HG03575 (cell line): ENCODE results near the gene PAPOLA.

Experiments
- ATAC-seq: cut with Tn5 transposase; IDR thresholded peaks from one replicate; pipeline ENCODE4 v1.9.1; 2021; ENCODE audit not compliant: unreplicated experiment, insufficient number of reproducible peaks, low FRiP score; ENCODE audit errors: extremely low read depth

The PAPOLA gene

DNA sequence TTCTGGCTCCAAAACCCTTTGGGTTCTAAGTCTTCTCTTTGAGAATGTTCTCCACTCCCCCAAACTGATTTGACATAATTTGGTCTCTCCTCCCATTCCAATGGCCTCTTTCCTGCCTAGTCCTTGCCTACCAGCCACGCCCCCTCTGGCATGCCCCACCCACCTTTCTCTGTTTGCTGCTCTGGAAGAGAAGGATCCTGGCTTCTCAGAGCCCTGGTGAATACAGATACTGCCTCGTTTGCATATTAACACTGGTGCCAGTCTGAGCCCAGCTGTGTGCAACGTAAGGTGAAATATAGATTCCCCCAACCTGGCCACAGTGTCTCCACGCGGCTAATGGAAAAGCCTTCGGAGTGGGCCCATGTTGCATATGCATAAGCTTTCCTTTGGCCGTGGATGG, 79.7 kb downstream of the PAPOLA start:
- no peak for ATAC-seq

DNA sequence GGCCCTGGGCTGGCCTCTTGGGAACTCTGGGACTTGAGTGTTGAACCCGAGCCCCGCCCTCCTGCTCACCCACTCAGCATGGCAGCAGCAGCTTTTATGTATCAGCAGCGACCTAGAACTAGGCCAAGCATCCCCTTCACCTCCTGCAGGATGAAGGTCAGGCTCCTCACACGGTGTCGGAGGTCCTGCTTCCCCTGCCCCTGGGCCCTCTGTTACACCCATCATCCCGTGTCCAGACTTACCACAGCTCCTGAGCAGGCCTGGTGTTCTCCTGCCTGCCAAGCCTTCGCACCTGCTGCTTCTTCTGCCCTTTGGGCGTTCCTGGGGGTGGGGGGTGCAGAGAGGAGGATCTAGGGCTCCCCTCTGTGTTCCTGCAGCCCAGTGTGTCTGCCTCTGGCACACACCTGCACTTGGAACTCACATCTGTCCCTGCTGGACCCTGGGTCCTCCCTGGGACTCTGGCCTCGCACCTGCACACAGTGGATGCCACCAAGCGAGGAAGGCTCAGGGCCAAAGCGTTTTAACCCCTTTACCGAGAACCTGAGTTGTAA, 80.3 kb downstream of the PAPOLA start:
- no peak for ATAC-seq

DNA sequence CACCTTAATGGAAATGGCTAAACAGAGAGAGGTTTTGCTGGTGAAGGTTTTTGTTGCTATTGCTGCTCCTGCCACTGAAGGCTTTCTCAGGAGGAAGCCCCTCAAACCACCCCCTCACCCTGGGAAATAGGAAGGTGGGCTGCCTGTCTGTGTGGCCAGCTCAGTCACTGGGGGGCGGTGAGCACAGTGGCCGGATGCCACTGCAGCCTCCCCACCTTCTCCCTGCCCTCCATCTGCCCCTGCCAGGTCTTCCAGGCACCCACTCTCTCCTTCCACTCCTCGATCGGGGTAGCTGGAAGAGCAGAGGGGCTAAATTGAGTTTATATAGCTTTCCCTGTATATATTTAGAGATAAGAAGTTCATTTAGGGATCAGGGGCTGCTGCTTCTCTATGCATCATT, 80.8 kb downstream of the PAPOLA start:
- ATAC-seq, result no peak

DNA sequence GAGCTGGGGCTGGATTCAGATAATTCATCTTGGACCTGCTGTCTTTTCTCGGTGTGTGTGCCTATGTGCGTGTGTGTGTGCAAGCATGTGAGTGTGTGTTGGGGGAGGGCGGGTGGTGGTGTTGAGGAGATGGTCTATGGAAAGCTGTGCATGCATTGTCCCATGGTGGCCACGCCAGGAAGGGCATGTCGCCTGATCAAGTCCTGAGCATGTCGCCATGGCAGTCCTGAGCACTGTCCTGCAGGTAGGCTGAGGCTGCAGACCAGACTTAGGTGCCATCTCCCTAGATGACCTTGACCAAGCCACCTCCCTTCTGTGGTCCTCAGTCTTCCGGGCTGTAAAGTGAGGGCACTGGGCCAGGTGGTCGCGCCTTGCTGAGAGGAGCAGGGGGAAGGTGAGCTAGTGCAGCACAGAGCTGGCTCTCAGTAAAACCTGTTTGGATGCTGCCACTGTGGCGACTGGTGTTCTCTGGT, 81.4 kb downstream of the PAPOLA start:
- no peak for ATAC-seq

DNA sequence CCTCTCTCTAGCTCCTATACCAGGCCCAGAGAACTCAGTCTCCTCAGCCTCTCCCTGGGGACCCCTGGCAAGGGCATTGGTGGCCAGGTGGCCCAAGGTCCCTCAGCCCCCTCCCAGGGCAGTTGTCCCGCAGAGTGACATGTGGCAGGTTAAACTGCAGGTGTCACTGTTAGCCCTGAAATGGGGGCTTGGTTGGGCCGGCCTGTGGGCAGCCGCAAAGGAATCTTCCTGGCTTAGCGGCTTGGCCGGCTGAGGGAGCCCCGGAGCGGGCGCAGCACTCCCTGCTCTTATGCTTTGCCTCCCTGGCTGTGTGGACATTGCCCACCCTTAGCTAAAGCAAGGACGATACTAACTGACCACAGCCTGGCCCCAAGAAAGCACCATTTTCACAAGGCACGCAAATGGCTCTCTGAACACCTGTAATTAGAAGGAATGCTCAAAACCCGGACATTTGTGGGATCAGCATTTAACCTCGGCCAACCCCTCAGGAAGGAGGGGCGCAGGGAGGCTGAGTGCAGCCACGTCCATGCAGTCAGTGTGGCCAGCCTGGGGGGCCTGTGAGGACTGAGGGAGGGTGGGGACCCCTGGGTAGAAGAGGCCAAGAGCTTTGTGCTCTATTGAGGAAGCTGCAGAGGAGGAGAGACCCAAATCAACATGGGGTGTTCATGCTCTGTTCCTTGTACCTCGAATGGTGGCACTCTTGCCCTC, 82.2 kb downstream of the PAPOLA start:
- no peak for ATAC-seq

DNA sequence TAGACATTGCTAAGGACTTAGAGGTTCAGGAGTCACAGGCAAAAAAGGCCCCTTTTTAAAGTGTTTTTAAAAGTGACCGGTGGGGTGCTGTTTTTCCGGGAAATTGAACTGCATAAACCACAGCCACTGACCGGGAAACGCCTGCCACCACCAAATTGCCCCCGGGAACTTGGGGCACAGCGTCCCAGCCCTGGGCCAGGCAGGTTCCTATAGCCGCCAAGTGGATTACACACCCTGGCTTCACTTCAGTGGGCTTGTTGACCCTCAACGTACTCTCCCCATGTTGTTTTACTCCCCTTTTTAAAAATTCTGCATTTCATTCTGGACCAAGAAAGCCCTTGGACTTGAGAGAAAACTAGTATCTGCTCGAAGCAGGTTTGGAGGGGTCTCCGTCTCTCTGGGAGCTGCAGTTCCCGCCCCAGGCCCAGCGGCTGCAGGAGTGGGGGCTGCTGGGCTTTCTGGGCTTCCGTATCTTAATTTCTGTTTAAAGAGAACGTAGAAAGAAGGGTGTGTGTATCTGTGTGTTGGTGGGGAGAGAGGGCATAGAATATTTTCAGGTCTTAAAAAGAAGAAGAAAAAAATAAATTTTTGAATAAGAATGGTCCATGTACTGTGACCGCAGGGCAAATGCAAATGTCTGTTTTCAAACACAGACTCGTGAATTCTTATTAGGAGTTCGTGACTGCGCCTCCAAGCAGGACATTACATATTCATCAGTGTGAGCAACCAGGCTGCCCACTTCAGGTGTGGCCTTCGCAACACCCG, 82.9 kb downstream of the PAPOLA start:
- ATAC-seq, result no peak

DNA sequence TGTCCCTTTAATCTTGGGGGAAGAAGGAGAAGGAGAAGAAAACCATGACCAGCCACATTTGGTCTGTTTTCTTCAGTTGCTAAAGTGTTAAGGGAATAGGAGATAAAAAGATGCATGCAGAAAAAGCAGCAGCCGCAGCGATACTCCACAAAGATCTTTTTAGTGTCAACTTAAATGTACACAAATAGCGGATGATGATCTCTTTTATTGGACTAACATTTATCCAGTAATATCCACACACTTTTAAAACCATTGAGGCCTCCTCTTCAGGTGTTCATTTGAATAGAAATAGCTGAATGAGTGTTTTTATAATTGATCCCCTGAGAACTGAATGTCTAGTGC, 83.5 kb downstream of the PAPOLA start:
- ATAC-seq, result no peak

DNA sequence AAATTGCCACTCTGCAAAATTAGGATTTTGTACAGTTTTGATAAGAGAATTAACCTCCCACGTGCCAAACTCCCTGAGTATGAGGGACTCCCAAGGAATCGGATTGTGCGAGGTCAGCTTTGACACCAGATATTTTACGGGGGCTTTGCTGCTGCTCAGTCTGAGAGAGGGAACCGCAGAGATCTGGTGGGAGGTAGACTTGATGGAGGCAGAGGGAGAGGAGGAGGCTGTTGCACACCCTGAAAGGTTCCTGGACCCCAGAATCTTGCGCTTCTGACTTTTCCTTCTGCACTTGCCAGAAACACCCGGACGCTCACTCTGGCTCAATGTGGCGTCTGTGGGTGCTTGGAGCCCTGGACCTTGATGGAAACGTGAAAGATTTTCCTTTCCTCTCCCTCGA, 83.9 kb downstream of the PAPOLA start:
- no peak for ATAC-seq

DNA sequence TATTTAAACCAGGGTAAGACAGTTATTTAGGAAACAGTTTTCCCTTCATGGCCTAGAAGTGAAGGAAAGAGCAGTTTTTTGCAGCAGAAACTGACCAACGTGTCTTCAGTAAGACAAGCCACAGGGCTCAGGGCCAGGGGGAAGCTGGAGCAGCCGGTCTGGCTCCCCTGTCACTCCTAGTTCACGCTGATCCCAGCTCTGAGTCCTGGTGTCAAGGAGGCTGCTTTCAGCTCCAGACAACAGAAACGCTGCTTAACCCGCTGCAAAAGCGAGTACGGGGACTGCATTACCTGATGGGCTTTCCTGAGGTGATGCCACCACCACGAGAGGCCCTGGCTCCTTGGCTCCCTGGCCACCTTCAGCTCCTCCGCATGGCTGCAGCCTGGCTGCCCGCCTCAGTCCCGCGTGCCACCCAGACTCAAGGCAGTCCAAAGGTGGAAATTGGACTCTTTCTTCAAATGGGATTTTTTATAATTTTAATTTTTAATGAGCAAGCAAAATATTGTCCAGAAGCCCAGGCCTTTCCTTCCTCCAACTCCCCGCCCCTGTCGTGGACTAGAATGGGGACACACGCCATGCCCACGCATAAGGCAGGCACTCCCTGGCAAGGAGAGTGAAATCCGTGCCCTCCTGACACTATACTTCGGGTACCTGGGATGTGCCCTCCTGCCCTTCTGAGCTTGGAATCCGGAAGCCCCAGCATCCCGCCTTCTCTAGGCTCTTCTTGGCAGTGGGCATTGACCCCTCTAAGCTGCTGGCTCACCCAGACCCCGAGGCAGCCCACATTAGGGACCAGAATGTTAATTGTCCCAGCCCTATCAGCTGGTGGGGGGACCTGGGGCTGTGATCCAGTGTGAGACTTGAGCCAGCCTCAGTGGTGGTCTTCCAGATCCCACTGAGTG, 85.0 kb downstream of the PAPOLA start:
- no peak for ATAC-seq

DNA sequence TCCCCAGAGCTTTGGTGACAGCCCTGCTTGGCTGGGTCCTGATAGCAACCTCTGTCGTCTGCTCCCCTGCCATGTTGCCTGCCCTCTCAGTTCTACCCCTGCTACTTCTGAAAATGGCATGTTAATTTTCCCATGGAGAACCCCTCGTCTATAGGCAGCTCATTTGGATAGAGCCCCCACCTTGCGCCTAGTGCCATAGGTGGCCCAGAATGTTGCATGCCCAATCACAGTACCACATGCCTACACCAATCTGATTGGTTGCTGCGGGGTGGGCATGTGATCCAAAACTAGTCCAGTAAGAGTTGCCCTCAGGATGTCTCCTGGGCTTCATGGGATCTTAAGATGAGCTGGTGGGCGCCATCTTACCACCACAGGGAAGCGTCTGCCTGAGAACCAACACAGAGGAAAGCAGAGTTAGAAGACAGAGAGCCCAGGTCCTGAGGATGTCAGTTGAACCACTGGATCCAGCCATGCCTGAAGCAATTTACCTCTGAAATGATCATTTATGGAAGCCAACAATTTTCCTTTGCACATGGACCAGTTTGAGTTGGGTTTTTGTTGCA, 85.7 kb downstream of the PAPOLA start:
- no peak for ATAC-seq

DNA sequence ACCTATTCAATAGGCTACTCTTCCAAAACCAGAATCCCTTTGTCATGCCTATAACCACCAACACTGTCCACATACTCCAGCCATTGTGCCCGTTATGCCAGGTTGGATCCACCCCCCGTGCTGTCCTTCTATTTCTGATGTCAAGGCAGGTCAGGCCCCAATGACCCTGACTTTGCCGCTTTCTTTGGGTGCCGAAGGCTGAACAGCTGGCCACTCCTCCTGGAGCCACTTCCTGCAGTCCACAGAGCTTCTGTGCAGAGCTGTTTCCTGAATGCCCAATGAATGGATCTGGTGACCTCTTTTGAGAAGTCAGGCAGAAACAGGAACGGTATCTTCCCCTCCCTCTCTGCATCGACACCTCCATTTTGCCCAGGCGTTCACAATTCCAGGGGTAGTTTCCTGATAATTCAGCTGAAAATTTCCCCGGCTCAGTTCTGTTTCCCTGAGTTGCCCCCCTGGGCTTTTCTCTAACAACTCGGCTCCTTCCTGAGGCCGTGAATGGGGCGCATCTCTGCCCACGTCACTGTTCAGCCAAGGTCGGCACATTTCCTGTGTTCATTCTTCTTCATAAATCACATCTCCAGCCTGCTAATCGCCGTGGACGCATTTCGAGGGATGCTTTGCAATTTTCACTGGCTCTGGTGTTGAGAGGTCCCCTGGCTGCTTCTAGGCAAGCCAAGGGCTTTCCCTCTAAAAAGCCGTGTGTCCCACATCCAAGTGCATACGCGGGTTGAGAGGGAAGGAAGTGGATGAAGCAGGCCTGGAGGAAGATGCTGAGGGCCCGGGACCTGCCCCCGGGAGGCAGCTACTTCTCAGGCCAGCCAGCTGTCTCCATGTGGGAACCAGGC, 86.5 kb downstream of the PAPOLA start:
- no peak for ATAC-seq

DNA sequence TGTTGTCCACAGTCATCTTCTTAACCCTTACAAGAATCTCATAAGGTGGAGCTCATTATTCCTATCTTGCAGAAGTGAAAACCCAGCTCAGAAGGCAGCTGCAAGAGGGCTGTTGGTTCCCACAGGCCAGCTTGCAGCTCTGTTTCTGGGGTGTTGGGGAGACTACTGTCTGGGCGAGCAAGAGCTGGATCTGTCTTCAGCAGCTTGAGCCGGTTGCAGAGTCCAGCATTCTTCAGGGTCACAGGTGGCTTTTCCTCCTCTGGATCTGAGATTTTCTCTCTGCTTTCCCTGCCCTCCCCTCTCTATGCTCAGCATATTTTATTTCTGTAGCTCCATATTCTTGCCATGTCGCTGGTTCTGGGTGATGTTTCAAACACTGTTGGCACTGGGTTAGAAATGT, 87.4 kb downstream of the PAPOLA start:
- no peak for ATAC-seq

DNA sequence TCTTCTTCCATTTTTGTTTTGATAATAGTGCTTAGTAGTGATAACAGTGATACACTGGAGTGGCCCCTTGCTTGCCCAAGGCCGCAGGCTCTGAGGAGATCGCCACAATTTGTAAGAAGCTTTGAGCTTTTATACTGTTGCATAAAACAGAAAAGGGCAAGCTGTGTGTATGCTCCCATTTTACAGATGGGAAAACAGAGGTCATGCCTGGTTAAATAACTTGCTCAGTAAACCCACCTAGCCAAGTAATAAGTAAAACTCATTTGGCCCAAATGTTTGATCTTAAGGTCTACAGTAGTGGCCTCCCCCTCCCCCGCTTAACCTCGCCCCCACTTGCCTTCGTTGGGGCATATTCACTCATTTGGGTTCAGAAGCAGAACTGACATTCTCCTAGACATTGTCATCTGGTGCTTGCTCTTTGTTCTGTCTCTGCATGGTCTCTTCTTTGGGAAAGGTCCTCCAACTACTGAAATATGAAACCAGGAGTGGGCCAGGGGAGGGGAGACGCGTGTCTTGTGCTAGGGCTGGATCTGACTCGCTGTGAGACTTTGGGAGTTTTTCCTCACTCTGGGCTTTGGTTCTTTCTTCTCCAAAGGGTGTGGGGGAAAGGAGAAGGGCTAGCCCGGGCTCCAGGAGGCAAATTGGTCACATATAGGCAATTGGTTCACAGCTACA, 88.1 kb downstream of the PAPOLA start:
- no peak for ATAC-seq

DNA sequence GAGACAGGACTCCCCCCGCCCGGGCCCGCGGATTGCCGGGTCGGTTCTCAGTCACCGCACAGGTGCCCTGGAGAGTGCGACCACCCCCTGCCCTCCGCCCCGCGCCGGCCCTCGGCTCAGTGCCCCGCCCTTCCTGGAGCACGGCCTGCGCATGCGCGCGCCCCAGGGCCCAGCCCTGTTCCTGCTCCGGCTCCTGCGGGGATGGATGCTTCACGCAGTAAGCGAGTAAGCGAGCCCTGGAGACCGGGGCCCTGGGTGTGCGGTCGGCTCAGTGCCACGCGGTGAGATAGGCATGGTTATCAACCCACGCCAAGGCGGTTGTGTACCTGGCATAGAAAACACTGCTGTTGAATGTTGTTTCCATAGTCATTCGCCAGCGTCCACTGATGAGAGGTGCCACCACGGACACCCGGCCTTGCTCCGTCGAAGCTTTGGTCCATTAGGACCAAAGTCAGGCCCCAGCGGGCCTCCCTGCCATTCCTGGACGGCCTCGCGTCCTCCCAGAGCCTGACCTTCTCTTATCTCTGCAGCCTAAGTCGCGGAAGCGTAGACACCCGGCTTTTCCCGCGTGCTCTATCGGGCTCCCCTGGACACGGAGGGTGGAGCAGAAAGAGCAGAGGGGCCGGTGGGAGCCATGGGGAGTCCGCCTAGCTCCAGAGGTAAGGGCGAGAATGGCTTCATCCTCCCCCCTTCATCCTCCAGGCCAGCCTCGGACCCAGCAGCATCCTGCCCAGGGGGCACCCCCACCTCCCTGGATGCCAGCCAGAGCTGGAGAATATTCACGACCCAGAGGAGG, 90.6 kb downstream of the PAPOLA start:
- no peak for ATAC-seq

DNA sequence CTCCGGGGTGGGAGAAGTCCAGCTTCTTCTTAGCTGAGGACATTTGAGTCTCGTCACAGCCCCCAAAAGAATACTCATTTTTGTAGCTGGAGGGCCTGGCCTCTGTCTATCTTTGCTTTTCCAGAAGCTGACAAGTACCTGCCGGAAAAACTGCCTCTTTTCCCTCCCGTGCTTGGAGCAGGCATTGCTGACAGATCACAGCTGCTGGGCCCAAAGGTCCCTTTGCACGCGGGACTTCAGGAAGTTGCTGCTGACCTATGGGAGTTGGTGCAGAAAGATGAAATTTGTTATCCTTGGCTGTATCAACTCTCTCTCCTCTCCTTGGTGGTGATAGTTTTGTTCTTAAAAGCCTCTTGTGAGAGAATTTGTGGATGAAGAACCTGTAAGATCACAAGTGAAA, 92.8 kb downstream of the PAPOLA start:
- ATAC-seq, result no peak

DNA sequence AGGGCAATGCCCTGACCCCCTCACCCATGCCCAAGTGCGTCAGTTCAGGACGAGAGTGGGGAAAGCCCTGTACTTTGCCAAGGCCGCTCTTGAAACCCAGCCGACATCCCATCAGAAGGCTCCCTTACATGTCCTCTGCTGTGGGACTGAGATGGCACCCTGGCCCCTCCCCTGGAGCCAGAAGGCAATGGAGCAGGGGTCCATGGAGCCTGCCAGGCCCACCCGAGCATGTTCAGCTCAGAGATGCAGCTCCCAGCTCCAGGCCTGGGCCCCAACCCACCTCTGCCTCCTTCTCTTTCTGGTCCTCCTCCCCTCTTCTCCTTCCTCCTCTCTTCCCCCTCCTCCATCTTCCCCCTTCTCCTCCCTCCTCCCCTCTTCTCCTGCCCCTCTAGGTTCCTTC, 95.5 kb downstream of the PAPOLA start:
- no peak for ATAC-seq

DNA sequence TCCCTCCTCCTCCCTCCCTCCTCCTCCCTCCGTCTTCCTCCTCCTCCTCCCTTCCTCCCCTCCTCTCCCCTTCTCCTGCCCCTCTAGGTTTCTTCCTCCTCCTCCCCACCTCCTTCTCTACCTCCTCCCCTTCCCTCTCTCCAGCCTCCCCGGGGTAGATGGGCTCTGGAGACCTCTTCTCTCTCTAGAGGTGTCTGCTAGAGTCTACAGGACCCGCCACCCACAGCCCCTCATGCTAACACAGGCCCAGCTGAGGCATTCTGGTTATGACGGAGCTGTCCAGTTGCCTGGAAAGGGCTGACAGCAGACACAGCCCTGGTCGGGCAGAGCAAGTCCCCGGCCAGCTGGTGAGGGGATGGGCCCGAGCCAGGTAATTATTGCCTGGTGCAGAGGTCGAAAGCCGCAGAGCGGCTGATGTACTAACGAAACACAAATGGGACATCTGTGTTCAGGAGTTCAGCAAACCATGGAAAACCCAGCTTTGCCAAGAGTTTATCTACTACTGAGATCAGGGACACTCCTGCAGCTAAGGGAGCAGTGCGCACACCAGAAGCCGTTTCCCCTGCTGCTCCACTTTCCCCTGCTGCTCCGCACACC, 96.2 kb downstream of the PAPOLA start:
- ATAC-seq, result no peak
